Thoracic aorta (tissue), 2 donors: ENCODE results near the gene UTP14A. TPM values are rescaled to one million over a fixed set of nuclear protein-coding genes. Genes with fewer than 3 reads are reported as not detected.
A peak's percentile ranks its signal among the peaks of the same experiment; 100 is the strongest.

ENCODE experiments used
- ATAC-seq: fragments of 150-250 bp; one replicate; pipeline ENCODE4 v1.8.0; 2017; ENCODE audit warnings: low read depth; ENCODE audit not compliant: insufficient number of reproducible peaks, low FRiP score
- DNase-seq: peaks from one replicate; pipeline ENCODE4 v3.0.0-alpha.2; 2020; ENCODE audit warnings: low spot score
- H3K27ac ChIP-seq, 2 donors: fragments of 200-600 bp; sonication (generic); 1 replicate in 1 of 2; 2 replicates in 1 of 2; pipeline ENCODE4 v1.5.1; 2016; ENCODE audit warnings: mild to moderate bottlenecking in 2 of 2, moderate library complexity in 2 of 2
- H3K27me3 ChIP-seq: fragments of 200-600 bp; sonication (generic); replicated peaks from 2 replicates; pipeline ENCODE4 v1.6.0; 2016; ENCODE audit warnings: mild to moderate bottlenecking; ENCODE audit not compliant: insufficient read depth
- H3K36me3 ChIP-seq: fragments of 200-600 bp; sonication (generic); one replicate; pipeline ENCODE4 v1.5.1; 2016
- H3K4me1 ChIP-seq, 2 donors: fragments of 200-600 bp; sonication (generic); 1 replicate in 1 of 2; 2 replicates in 1 of 2; pipeline versions ENCODE4 v1.5.1 to v1.6.0; 2016; ENCODE audit warnings: low read depth in 2 of 2, mild to moderate bottlenecking in 1 of 2; ENCODE audit not compliant: control insufficient read depth in 1 of 2
- H3K4me3 ChIP-seq: fragments of 200-600 bp; sonication (generic); 2 replicates; pipeline ENCODE4 v1.5.1; 2016; ENCODE audit warnings: mild to moderate bottlenecking
- H3K9me3 ChIP-seq: fragments of 200-600 bp; sonication (generic); 2 replicates; pipeline ENCODE4 v1.5.1; 2016
- CTCF ChIP-seq: fragments of 200-600 bp; sonication (generic); IDR thresholded peaks from one replicate; pipeline ENCODE4 v1.5.1; 2019; ENCODE audit warnings: antibody characterized with exemption
- total RNA-seq, 2 donors: library from RNA; depleted of rRNA; stranded (reverse); fragments of >200 nt; gene quantifications; one replicate each; pipeline versions ENCODE4 v1.1.0 to v1.2.3, GENCODE V29; 2016

UTP14A gene
- total RNA-seq, 2 donors from 2014 or later, result 8.8 to 19.1 TPM

GRCh38 chrX:129959493-129959832 is 53.5 kb downstream of the UTP14A start:
- TF ChIP-seq CTCF, result no peak
- Histone ChIP-seq H3K27me3 (no peaks in the 10 kb centered on the region), H3K4me3 (no peak overlapping the region), H3K9me3 (no peaks in the 10 kb centered on the region), H3K27ac (no peak overlapping the region), H3K4me1 (no peaks in the 10 kb centered on the region), H3K36me3 (no peaks in the 10 kb centered on the region)
- DNase-seq (no peak), ATAC-seq (no peak)

GRCh38 chrX:129961180-129962083 is 55.5 kb downstream of the UTP14A start:
- Histone ChIP-seq H3K4me3 (peak overlapping the region; percentile 41), H3K27ac (no peak overlapping the region), H3K4me1 (no peaks in the 10 kb centered on the region), H3K27me3 (no peaks in the 10 kb centered on the region), H3K36me3 (no peaks in the 10 kb centered on the region), H3K9me3 (no peaks in the 10 kb centered on the region)
- TF ChIP-seq CTCF, result no peak
- DNase-seq (no peak), ATAC-seq (no peak)

GRCh38 chrX:129963729-129964128 is 57.8 kb downstream of the UTP14A start:
- H3K27ac ChIP-seq, result no peak overlapping the region
- no peaks in the 10 kb centered on the region for H3K27me3 ChIP-seq
- no peaks in the 10 kb centered on the region for H3K36me3 ChIP-seq
- H3K4me1 ChIP-seq, result no peaks in the 10 kb centered on the region
- DNase-seq (no peak), ATAC-seq (no peak)
- H3K4me3 ChIP-seq, result no peak overlapping the region
- no peak for TF ChIP-seq CTCF
- no peaks in the 10 kb centered on the region for H3K9me3 ChIP-seq

- DNase-seq, result no peak
- no peak overlapping the region for H3K27ac ChIP-seq
- TF ChIP-seq CTCF, result no peak
- H3K4me1 ChIP-seq, result no peaks in the 10 kb centered on the region
- H3K36me3 ChIP-seq, result no peaks in the 10 kb centered on the region
- H3K9me3 ChIP-seq, result no peaks in the 10 kb centered on the region
- no peak for ATAC-seq
- no peaks in the 10 kb centered on the region for H3K27me3 ChIP-seq
- H3K4me3 ChIP-seq, result no peak overlapping the region
Observed at GRCh38 chrX:129965166-129965565, 59.2 kb downstream of the UTP14A start.

GRCh38 chrX:129968968-129969367 is 63.0 kb downstream of the UTP14A start:
- DNase-seq (no peak), ATAC-seq (no peak)
- Histone ChIP-seq H3K27ac (no peak overlapping the region), H3K36me3 (no peaks in the 10 kb centered on the region), H3K4me1 (no peaks in the 10 kb centered on the region), H3K9me3 (no peaks in the 10 kb centered on the region), H3K4me3 (no peak overlapping the region), H3K27me3 (no peaks in the 10 kb centered on the region)
- TF ChIP-seq CTCF, result no peak
